Stimulated activated CD4-positive, alpha-beta T cell treated with anti-CD3 and anti-CD28 coated beads, Interleukin-1b, Interleukin-23, amount 100 ng/mL, for 48 hours (primary cell): Measurements from ENCODE around the gene ABCC10.
"Not testable (repeated sequence)": the region's sequence is repeated elsewhere in the genome, so short reads cannot be mapped to it uniquely, and the experiment has no call there.

Experiments
- DNase-seq: peaks from one replicate; pipeline ENCODE4 v3.0.0-alpha.2; 2020

ABCC10 gene

GRCh38 chr6:43476746-43477145 lies 49.4 kb downstream of the ABCC10 start:
- DNase-seq = no peak

- DNase-seq = peak; percentile 95
Observed at GRCh38 chr6:43477235-43478007, 50.1 kb downstream of the ABCC10 start, which contains the start of gene TJAP1. Gene TJAP1, plus strand, starts transcription at chr6:43477570. Its CDS starts 21,432 bp downstream, at chr6:43499002.

GRCh38 chr6:43478008-43478372 lies 50.6 kb downstream of the ABCC10 start:
- no peak for DNase-seq

GRCh38 chr6:43481075-43481474 lies 53.7 kb downstream of the ABCC10 start:
- DNase-seq = peak; percentile 38

GRCh38 chr6:43481591-43482236 lies 54.4 kb downstream of the ABCC10 start:
- DNase-seq = no peak

- no peak for DNase-seq
Observed at GRCh38 chr6:43488667-43489276, 61.4 kb downstream of the ABCC10 start.

- DNase-seq = no peak
Observed at GRCh38 chr6:43489277-43490072, 62.1 kb downstream of the ABCC10 start.

GRCh38 chr6:43490523-43490939 lies 63.2 kb downstream of the ABCC10 start:
- no peak for DNase-seq

- DNase-seq = no peak
Observed at GRCh38 chr6:43491750-43492661, 64.7 kb downstream of the ABCC10 start.

- DNase-seq = no peak
Observed at GRCh38 chr6:43492673-43493072, 65.3 kb downstream of the ABCC10 start.

GRCh38 chr6:43493230-43493629 lies 65.9 kb downstream of the ABCC10 start:
- DNase-seq = no peak

GRCh38 chr6:43493833-43494232 lies 66.5 kb downstream of the ABCC10 start:
- DNase-seq = no peak

- no peak for DNase-seq
Observed at GRCh38 chr6:43494321-43494720, 67.0 kb downstream of the ABCC10 start.

- no peak for DNase-seq
Observed at GRCh38 chr6:43494766-43495165, 67.4 kb downstream of the ABCC10 start.

- DNase-seq = no peak
Observed at GRCh38 chr6:43495409-43495941, 68.1 kb downstream of the ABCC10 start.

GRCh38 chr6:43496370-43497128 lies 69.2 kb downstream of the ABCC10 start:
- DNase-seq = no peak

- no peak for DNase-seq
Observed at GRCh38 chr6:43497129-43497396, 69.7 kb downstream of the ABCC10 start.

- DNase-seq = no peak
Observed at GRCh38 chr6:43497689-43498088, 70.3 kb downstream of the ABCC10 start.

GRCh38 chr6:43498291-43498690 lies 71.0 kb downstream of the ABCC10 start:
- not testable (repeated sequence) for DNase-seq

GRCh38 chr6:43499028-43499815 lies 71.9 kb downstream of the ABCC10 start:
- DNase-seq = no peak
